Measurements from ENCODE around the gene THAP7.

DNA sequence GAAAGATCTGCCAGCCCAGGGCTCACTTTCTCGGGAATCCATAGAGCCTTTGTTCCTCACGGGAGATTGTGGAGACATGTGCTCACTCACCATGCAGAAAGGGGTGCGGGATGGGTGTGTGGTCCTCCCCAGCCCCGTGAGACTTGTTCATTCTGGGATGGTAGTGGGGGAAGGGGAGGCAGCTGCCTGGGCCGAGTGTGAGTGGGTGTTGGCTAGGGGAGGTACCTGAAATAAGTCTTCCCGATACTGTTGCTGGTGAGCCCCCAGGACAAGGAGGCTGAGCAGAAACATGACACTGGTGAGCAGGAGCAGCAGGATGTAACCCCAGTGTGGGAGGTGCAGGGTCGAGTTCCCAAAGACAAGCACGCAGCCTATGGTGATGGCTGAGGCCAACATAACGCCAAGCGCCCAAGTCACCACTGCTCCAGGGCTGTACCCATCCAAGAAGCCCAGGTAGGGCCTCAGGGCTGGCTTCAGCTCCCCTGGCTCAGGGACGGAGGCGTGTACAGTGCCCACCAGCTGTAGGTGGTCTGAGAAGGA is 27.6 kb upstream of the THAP7 start:
- TF ChIP-seq BCLAF1 (IDR thresholded peaks at IDR 0.05) (no peak), EP300 (IDR thresholded peaks at IDR 0.05; ENCODE audit: low read depth in 2 of 2, low read length in 2 of 2) (no peak), EP300 (CRISPR knock-in tag; IDR thresholded peaks at IDR 0.05; ENCODE audit: borderline replicate concordance) (no peak), SNRNP70 (IDR thresholded peaks at IDR 0.05; ENCODE audit: low read depth, low read length) (no peak), ZNF101 (CRISPR knock-in tag; IDR thresholded peaks at IDR 0.05; ENCODE audit: borderline replicate concordance, low read depth) (no peak), SUZ12 (IDR thresholded peaks at IDR 0.05; ENCODE audit: low read depth, low read length) (no peak), ZNF550 (CRISPR knock-in tag; IDR thresholded peaks at IDR 0.05; ENCODE audit: borderline replicate concordance) (no peak), MEIS2 (CRISPR knock-in tag; IDR thresholded peaks at IDR 0.05) (no peak), HCFC1 (IDR thresholded peaks at IDR 0.05; ENCODE audit: low read depth, low read length) (no peak), FOXK1 (CRISPR knock-in tag; IDR thresholded peaks at IDR 0.05; ENCODE audit: borderline replicate concordance, low read depth) (no peak)
- TF ChIP-seq, protein P1, sequence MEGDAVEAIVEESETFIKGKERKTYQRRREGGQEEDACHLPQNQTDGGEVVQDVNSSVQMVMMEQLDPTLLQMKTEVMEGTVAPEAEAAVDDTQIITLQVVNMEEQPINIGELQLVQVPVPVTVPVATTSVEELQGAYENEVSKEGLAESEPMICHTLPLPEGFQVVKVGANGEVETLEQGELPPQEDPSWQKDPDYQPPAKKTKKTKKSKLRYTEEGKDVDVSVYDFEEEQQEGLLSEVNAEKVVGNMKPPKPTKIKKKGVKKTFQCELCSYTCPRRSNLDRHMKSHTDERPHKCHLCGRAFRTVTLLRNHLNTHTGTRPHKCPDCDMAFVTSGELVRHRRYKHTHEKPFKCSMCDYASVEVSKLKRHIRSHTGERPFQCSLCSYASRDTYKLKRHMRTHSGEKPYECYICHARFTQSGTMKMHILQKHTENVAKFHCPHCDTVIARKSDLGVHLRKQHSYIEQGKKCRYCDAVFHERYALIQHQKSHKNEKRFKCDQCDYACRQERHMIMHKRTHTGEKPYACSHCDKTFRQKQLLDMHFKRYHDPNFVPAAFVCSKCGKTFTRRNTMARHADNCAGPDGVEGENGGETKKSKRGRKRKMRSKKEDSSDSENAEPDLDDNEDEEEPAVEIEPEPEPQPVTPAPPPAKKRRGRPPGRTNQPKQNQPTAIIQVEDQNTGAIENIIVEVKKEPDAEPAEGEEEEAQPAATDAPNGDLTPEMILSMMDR (CRISPR knock-in tag; IDR thresholded peaks at IDR 0.05), result no peak
